Small intestine (tissue), 7 donors: ENCODE measurements around the gene CRAT. TPM values are rescaled to one million over a fixed set of nuclear protein-coding genes. Genes with fewer than 3 reads are reported as not detected.

ENCODE experiments used
- DNase-seq, 2 donors: peaks; one replicate each; pipeline versions ENCODE4 v3.0.0 to v3.0.0-alpha.2; 2013
- FAIRE-seq: peaks from 2 replicates; lab custom pipeline; 2012; peaks lifted over from hg19 to GRCh38; lab: Jason Lieb, UNC
- H3K27ac ChIP-seq, 3 donors: one replicate each; pipeline ENCODE4 v1.5.1; 2013; ENCODE audit warnings: low read length in 2 of 3, mild to moderate bottlenecking in 2 of 3, control low read depth in 1 of 3, inconsistent platforms in 1 of 3, low read depth in 1 of 3, moderate library complexity in 1 of 3
- H3K27me3 ChIP-seq, 3 donors: one replicate each; pipeline ENCODE4 v1.6.1; 2013; ENCODE audit warnings: low read length in 3 of 3, inconsistent platforms in 1 of 3; ENCODE audit not compliant: control insufficient read depth in 3 of 3, insufficient read depth in 3 of 3
- H3K36me3 ChIP-seq, 3 donors: one replicate each; pipeline ENCODE4 v1.6.1; 2013; ENCODE audit warnings: low read length in 3 of 3, inconsistent platforms in 1 of 3, low read depth in 1 of 3, mild to moderate bottlenecking in 1 of 3, moderate library complexity in 1 of 3; ENCODE audit not compliant: control insufficient read depth in 3 of 3, insufficient read depth in 2 of 3
- H3K4me1 ChIP-seq, 3 donors: one replicate each; pipeline ENCODE4 v1.6.1; 2013; ENCODE audit warnings: low read length in 2 of 3, inconsistent platforms in 1 of 3, low read depth in 1 of 3, mild to moderate bottlenecking in 1 of 3, moderate library complexity in 1 of 3; ENCODE audit not compliant: control insufficient read depth in 3 of 3, insufficient read depth in 2 of 3
- H3K4me3 ChIP-seq, 3 donors: one replicate each; pipeline ENCODE4 v1.5.1; 2013; ENCODE audit warnings: low read length in 3 of 3, control low read depth in 1 of 3, inconsistent platforms in 1 of 3, low read depth in 1 of 3, mild to moderate bottlenecking in 1 of 3, moderate library complexity in 1 of 3
- H3K9me3 ChIP-seq, 2 donors: one replicate each; pipeline ENCODE4 v1.6.1; 2013; ENCODE audit warnings: low read depth in 1 of 2, low read length in 1 of 2; ENCODE audit not compliant: control insufficient read depth in 2 of 2, insufficient read depth in 1 of 2
- WGBS, 3 donors: extraction: QIAGEN DNeasy Blood & Tissue Kit; methylation state at CpG; one replicate each; pipeline ENCODE4 v1.1.7; 2013; 5-methylcytosine and 5-hydroxymethylcytosine counted together
- polyA plus RNA-seq, 4 donors: library from polyadenylated mRNA; stranded (reverse) in 3 of 4; unstranded in 1 of 4; fragments of 200-250 nt in 3 of 4; fragments of 120-200 nt in 1 of 4; gene quantifications; one replicate each; pipeline versions ENCODE4 v1.2.1 to v1.2.3, GENCODE V29; 2013
- donor health status: healthy with polysubstance abuse.
- donor health status: control.
- donor health status: control.
- donor health status: Bipolar disorder and iron deficiency.
- donor health status: healthy.

CRAT gene
- polyA plus RNA-seq, 4 donors, result 55.0 to 122 (median 97.7) TPM

DNA sequence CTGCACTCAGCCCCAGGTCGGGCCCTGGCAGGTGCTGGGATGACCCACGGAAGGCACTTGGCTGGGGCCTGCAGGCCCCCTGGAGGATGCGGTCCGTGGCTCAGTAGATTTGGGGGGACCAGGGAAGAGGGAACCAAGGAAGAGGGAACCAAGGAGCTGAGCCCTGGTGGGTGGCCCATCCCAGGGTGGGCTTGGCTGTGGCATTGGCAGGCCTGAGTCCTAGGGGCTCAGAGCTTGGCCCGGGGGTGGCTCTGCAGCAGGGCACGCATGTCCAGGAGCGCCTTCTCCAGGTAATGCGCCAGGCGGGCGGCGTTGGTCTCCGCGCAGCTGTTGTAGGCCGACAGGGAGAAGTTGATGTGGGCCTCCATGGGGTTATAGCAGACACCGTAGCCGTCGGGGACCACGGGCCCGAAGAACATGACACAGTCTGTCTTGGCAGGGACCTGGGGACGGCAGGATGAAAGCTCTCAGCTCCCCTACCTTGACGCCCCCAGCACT, 15.4 kb downstream of the CRAT start:
- DNase-seq (no peak), FAIRE-seq (no peak)
- no peak overlapping the region for H3K4me3 ChIP-seq
- no peaks in the 10 kb centered on the region for H3K4me1 ChIP-seq
- H3K27me3 ChIP-seq, result no peaks in the 10 kb centered on the region
- peaks cover 6 to 67% (median 8%) of the 10 kb centered on the region in 3 donors for H3K36me3 ChIP-seq
- WGBS, 3 donors, result 93 to 96% (median 94%) methylated on average over 21 of the region's 21 CpGs
- H3K9me3 ChIP-seq, result no peaks in the 10 kb centered on the region
- H3K27ac ChIP-seq, result no peak overlapping the region

DNA sequence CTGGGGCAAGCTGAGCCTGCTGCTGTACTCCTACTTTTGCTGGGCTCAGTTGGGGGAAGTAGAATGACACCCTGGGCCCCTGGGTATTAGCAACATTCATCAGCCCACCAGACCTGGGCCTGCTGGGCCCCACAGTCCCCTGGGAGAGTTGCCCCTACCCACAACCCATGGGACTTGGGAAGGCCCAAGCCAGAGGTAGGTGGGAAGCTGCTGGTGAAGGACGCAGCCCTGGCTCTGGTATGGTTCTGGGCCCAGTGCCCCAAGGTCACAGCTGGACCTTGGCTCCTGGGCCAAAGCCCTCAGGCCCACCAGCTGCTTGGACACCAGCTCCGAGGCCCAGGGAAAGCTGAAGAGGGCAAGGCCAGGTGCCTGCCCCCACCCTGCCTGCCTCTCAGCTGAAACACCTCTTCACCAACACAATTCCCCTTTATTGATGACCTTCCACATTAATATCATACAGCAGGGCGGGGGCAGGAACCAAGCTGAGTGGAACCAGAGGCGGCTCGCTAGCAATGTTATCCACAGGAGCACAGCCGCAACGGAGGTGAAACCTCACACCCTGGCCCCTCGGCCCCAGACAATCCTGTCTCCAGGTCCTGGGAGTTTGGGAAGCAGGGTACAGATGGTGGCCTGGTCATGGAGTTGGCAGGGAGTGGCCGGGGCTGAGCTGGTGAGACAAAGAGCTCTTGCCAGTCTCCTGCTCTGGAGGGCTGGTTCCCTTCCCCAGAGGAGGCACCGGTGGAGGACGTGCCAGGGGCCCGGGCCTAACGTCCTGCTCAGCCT, 16.0 kb downstream of the CRAT start:
- 85 to 91% (median 91%) methylated on average over 13 of the region's 13 CpGs for WGBS, 3 donors
- Histone ChIP-seq H3K9me3 (no peaks in the 10 kb centered on the region), H3K4me1 (no peaks in the 10 kb centered on the region), H3K27ac (no peak overlapping the region), H3K36me3 (peaks cover 8 to 68% (median 12%) of the 10 kb centered on the region in 3 donors), H3K27me3 (no peaks in the 10 kb centered on the region), H3K4me3 (no peak overlapping the region)
- no peak for DNase-seq
- no peak for FAIRE-seq

DNA sequence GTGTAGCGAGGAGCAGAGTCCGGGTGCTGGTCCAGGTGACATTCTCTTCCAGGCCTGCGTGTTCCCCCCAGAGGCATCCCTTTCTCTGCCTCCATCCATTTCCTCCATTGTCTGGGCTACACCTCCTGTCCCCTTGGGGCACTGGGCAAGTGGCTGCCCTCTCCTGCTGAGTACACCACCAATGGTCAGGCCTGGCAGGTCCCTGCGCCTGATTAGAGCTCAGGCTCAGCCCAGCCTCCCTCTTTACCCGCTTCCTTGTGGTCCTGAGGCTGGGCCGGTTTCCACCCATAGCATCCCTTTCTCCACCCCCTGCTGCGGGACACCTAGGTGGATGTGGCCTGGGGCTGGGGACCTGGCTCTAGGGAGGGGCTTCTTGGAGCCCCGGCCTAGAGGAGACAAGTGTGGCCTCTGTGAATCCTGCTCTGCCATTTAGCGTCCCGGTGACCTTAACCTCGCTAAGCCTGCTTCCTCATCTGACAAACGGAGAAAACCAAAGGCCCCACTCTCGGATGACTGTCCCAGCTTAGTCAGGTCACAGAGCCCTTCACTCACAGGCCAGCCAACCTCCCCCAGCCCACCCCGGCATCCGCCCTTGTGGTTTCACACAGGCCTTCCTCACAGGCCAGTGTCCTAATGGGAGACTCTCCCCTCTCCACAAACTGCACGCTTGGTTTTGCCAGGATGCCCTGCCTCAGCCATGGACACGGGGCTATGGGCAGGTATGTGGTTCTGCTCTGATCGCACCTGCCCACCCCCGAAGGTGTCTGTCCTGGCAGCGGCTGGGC, 16.8 kb downstream of the CRAT start:
- H3K36me3 ChIP-seq, result peaks cover 14 to 75% (median 18%) of the 10 kb centered on the region in 3 donors
- no peak for DNase-seq
- H3K27me3 ChIP-seq, result no peaks in the 10 kb centered on the region
- WGBS, 3 donors, result 79 to 83% (median 82%) methylated on average over 20 of the region's 20 CpGs
- FAIRE-seq, result no peak
- H3K27ac ChIP-seq, result no peak overlapping the region
- H3K4me1 ChIP-seq, result no peaks in the 10 kb centered on the region
- H3K9me3 ChIP-seq, result no peaks in the 10 kb centered on the region
- no peak overlapping the region for H3K4me3 ChIP-seq

DNA sequence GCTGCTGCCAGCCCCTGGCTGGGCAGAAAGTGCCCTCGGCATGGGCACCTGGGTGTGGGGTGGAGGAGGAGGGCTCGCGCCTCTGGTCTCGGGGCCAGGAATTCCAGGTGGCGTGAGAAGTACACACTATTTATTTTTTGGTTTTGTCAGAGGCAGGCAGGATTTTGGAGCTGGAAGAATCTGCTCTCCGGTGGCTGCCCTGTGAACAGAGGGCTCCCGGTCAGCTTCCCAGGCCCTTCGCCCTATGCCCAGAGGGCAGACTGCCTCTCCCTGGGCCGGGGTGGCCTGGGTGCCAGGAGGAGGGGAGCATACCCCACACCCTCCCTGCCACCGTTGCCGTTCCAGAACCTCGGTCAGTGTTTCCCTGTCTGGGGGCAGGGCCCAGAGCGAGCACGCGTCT, 21.3 kb downstream of the CRAT start:
- 86 to 90% (median 90%) methylated on average over 15 of the region's 15 CpGs for WGBS, 3 donors

DNA sequence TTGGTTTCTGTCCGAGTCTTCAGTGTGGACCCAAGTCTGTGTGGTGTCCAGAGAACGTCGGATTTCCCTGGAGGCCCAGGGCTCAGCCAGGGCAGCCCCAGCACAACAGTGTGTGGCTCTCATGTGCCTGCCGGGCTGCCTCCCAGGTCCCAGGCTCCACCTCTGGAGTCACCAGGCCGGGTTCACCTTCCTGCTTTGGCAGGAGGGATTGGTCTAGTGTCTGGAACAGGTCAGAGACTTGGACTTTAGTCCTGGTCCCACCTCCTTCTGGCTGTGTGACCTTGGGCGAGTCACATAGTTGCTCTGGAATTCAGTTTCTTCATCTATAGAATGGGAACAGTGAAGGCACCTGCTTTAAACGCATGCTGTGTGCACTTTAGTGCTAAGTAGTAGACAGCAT, 26.5 kb downstream of the CRAT start:
- no peaks in the 10 kb centered on the region for H3K9me3 ChIP-seq
- no peak overlapping the region for H3K4me3 ChIP-seq
- 42 to 76% (median 53%) methylated on average over 7 of the region's 7 CpGs for WGBS, 3 donors
- DNase-seq, result peak in 1 of 2 donors; percentile 87
- peak overlapping the region in 1 of 3 donors; percentile 49 for H3K27ac ChIP-seq
- H3K4me1 ChIP-seq, result peaks cover 5 to 30% (median 16%) of the 10 kb centered on the region in 3 donors
- H3K27me3 ChIP-seq, result no peaks in the 10 kb centered on the region
- FAIRE-seq, result no peak
- peaks cover 13 to 67% (median 19%) of the 10 kb centered on the region in 3 donors for H3K36me3 ChIP-seq

More for the DNA sequence above, 21.3 kb downstream of the CRAT start:
- DNase-seq, result no peak
- Histone ChIP-seq H3K4me1 (peaks cover 0 to 2% (median 0%) of the 10 kb centered on the region in 3 donors), H3K36me3 (peaks cover 19 to 74% (median 28%) of the 10 kb centered on the region in 3 donors), H3K27me3 (no peaks in the 10 kb centered on the region), H3K9me3 (no peaks in the 10 kb centered on the region), H3K27ac (no peak overlapping the region), H3K4me3 (no peak overlapping the region)
- no peak for FAIRE-seq

DNA sequence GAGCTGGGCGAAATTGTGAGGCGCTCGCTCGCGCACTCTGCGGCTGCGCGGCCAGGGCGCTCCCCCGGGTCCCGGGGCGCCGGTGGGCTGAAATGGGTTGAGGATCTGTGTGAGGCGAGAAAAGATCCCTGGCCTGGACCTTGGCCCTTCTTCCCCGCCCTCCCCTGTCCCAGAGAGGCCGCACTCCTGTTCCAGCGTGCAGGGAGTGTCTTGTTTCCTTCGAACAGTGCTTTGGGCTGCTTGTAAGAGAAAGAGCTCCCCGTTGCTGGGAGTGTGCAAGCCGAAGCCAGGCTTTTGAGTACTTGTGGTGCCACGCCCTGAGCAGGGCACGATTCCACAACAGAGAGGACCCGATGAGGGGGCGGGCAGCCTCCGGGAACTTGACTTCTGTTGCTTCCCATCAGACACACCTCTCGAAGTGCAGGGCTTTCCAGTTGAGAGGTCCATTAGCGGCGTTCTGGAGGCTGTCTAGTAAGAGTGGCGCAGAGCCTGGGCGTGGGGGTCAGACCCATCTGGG, 29.1 kb downstream of the CRAT start:
- no peak for FAIRE-seq
- Histone ChIP-seq H3K36me3 (peaks cover 5 to 50% (median 7%) of the 10 kb centered on the region in 3 donors), H3K27ac (peak overlapping the region; percentile 76 to 81 (median 79)), H3K4me1 (peaks cover 5 to 51% (median 23%) of the 10 kb centered on the region in 3 donors), H3K4me3 (peak overlapping the region; percentile 60 to 88 (median 65)), H3K9me3 (no peaks in the 10 kb centered on the region), H3K27me3 (no peaks in the 10 kb centered on the region)
- WGBS, 3 donors, result 1% methylated on average over 30 of the region's 30 CpGs
- DNase-seq, result peak in 1 of 2 donors; percentile 89

DNA sequence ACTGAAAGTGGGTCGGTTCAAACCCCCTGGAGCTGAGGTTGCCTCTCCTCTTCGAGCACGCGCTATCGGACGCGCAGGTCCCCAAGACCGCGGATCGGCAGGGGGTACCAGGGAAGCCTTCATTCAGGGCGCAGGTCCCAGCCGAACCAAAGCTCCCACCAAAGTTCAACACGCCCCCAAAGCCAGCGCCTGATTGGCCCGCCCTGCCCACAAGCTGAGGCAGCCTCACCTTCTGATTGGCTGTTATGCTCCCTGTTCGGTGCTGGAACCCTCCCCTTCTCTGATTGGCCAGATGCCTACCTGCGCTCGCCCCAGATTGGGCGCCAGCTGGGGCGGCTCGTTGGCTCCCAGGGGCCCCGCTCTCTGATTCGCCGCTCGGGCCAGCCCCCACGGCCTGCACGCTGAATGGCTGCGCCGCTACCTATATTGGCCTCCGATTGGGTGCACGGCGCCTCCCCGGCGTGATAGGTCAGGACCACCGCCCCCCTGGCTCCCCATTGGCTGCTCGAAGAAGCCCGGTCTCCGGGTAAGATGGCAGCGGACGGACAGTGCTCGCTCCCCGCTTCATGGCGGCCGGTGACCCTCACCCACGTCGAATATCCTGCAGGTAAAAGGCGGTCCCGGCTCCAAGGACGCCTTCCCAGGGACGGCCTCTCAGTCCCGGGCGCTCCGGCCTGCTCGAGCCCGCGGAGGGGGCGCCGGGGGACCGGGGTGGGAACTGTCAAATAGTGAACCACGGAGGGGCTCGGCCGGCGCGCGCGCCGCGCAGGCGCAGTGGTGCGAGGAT, 29.8 kb downstream of the CRAT start, which contains the start of gene DOLPP1:
DOLPP1 (plus strand) TSS at position 511 of the 787 bp plus-strand sequence; CDS start at position 532, 21 bp downstream.
- FAIRE-seq, result peak; percentile 59
- Histone ChIP-seq H3K36me3 (peaks cover 2 to 43% (median 5%) of the 10 kb centered on the region in 3 donors), H3K27ac (peak within 1 kb of the TSS; percentile 76 to 81 (median 79)), H3K4me3 (peak within 1 kb of the TSS; percentile 60 to 88 (median 65)), H3K9me3 (no peaks in the 10 kb centered on the region), H3K4me1 (peaks cover 5 to 57% (median 25%) of the 10 kb centered on the region in 3 donors), H3K27me3 (no peaks in the 10 kb centered on the region)
- 0 to 1% (median 0%) methylated on average over 64 to 70 of the region's 70 CpGs for WGBS, 3 donors
- peak; percentile 99 to 100 for DNase-seq
